Testis (tissue), 3 donors: ENCODE results near the gene TTLL8. TPM values are rescaled to one million over a fixed set of nuclear protein-coding genes. Genes with fewer than 3 reads are reported as not detected.

Experiments
- DNase-seq: peaks from one replicate; pipeline ENCODE4 v3.0.0-alpha.2; 2019
- H3K27ac ChIP-seq, 2 donors: fragments of 200-600 bp; sonication (generic); one replicate each; pipeline ENCODE4 v1.5.1; 2019
- H3K27me3 ChIP-seq: fragments of 200-600 bp; sonication (generic); one replicate; pipeline ENCODE4 v1.5.1; 2019
- H3K36me3 ChIP-seq: fragments of 200-600 bp; sonication (generic); one replicate; pipeline ENCODE4 v1.5.1; 2017; ENCODE audit warnings: low read depth; ENCODE audit errors: missing control alignments
- H3K4me1 ChIP-seq: fragments of 200-600 bp; sonication (generic); one replicate; pipeline ENCODE4 v1.5.1; 2019
- H3K4me3 ChIP-seq, 2 donors: fragments of 200-600 bp; sonication (generic); one replicate each; pipeline ENCODE4 v1.5.1; 2017 to 2019
- H3K9me3 ChIP-seq: fragments of 200-600 bp; sonication (generic); one replicate; pipeline ENCODE4 v1.5.1; 2017
- POLR2A ChIP-seq: fragments of 450-650 bp; IDR thresholded peaks from one replicate; pipeline ENCODE4 v1.6.1; 2017; ENCODE audit warnings: antibody characterized with exemption, mild to moderate bottlenecking, moderate library complexity
- WGBS, 2 donors: methylation state at CpG; one replicate each; pipeline ENCODE4 v1.1.5; 2018; 5-methylcytosine and 5-hydroxymethylcytosine counted together
- intact Hi-C: fragments of 100-400 bp; cut with DNase I; formaldehyde crosslinking; loops from one replicate; pipeline ENCODE4 v1.15.1; 2023; ENCODE audit warnings: low total_unique reads
- polyA plus RNA-seq: library from polyadenylated mRNA; stranded (reverse); fragments of 350-450 nt; fragmentation: Illumina TruSeq; extraction: RNeasy Lipid Tissue Mini Kit (QIAGEN cat#74804); gene quantifications from one replicate; pipeline ENCODE4 v1.2.3, GENCODE V29; 2014; ENCODE audit warnings: low read depth, low replicate concordance; ENCODE audit not compliant: insufficient read depth
- total RNA-seq, 2 donors: library from RNA; depleted of rRNA; stranded (reverse); fragments of >200 nt; gene quantifications; one replicate each; pipeline ENCODE4 v1.2.3, GENCODE V29; 2016
- TF ChIP-seq, protein P1 (sequence below), 3 experiments: fragments of 450-650 bp in 2 of 3; fragments of 200-600 bp in 1 of 3; sonication (generic) in 1 of 3; IDR thresholded peaks; one replicate each; pipeline ENCODE4 v1.5.1; 2016 to 2019; ENCODE audit warnings: antibody characterized with exemption in 3 of 3, mild to moderate bottlenecking in 2 of 3, moderate library complexity in 1 of 3

TTLL8 gene
- total and polyA plus RNA-seq, 3 donors from 2014 or later, result 5.1 to 11.9 (median 11.3) TPM

DNA sequence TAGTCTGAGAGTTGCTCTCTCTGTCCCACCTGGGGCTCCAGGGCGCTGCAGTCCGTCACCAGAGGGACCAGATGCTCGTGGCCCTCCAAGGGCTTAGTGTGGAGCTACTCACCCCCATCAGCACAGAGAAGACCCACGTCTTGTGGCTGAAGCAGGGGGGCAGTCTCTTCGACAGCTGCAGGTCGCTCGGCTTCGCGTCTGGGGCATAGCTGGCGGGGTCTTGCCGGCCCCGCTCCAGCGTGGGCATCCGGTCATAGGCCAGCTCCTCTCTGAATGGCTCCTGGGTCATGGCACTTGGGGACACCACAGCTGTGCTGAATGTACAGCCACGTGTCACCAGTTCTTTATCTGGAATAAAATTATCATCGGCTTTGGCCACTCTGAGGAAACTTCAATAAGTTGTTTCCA is 26.5 kb upstream of the TTLL8 start:
- H3K36me3 ChIP-seq, result no peaks in the 10 kb centered on the region
- DNase-seq, result no peak
- H3K27me3 ChIP-seq, result no peaks in the 10 kb centered on the region
- 74% methylated on average over 15 to 16 of the region's 16 CpGs for WGBS, 2 donors
- no peak overlapping the region for H3K4me3 ChIP-seq
- TF ChIP-seq POLR2A, result no peak
- TF ChIP-seq, protein P1, sequence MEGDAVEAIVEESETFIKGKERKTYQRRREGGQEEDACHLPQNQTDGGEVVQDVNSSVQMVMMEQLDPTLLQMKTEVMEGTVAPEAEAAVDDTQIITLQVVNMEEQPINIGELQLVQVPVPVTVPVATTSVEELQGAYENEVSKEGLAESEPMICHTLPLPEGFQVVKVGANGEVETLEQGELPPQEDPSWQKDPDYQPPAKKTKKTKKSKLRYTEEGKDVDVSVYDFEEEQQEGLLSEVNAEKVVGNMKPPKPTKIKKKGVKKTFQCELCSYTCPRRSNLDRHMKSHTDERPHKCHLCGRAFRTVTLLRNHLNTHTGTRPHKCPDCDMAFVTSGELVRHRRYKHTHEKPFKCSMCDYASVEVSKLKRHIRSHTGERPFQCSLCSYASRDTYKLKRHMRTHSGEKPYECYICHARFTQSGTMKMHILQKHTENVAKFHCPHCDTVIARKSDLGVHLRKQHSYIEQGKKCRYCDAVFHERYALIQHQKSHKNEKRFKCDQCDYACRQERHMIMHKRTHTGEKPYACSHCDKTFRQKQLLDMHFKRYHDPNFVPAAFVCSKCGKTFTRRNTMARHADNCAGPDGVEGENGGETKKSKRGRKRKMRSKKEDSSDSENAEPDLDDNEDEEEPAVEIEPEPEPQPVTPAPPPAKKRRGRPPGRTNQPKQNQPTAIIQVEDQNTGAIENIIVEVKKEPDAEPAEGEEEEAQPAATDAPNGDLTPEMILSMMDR (IDR thresholded peaks at IDR 0.05), result no peak
- H3K27ac ChIP-seq, result no peak overlapping the region
- H3K4me1 ChIP-seq, result no peaks in the 10 kb centered on the region
- intact Hi-C loops, result no loop called here
- H3K9me3 ChIP-seq, result no peaks in the 10 kb centered on the region

DNA sequence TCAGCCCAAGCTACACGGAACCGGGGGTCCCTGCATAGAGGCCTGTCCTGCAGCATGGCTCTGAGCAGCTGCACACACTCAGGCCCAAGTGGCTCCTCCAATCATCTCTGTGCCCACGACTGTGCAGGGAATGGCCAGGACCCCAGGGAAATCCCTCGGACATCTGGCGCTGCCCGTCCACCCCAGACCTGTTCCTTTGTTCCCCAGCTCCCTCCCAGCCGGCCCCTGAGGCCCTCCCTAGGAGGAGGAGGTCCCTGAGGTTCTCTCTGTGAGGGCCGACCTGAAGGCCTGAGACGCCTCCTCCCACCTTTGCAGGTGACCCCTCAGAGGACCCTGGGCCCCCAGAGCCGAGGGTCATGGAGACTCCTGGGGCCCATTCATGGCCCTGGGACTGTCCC is 26.0 kb upstream of the TTLL8 start:
- WGBS, 2 donors, result 55 to 73% methylated on average over 4 to 10 of the region's 10 CpGs
- intact Hi-C loops, result no loop called here
- no peak for DNase-seq
- Histone ChIP-seq H3K9me3 (no peaks in the 10 kb centered on the region), H3K27ac (no peak overlapping the region), H3K36me3 (no peaks in the 10 kb centered on the region), H3K27me3 (no peaks in the 10 kb centered on the region), H3K4me1 (no peaks in the 10 kb centered on the region), H3K4me3 (no peak overlapping the region)
- TF ChIP-seq, protein P1 (IDR thresholded peaks at IDR 0.05), result no peak
- TF ChIP-seq POLR2A, result no peak

DNA sequence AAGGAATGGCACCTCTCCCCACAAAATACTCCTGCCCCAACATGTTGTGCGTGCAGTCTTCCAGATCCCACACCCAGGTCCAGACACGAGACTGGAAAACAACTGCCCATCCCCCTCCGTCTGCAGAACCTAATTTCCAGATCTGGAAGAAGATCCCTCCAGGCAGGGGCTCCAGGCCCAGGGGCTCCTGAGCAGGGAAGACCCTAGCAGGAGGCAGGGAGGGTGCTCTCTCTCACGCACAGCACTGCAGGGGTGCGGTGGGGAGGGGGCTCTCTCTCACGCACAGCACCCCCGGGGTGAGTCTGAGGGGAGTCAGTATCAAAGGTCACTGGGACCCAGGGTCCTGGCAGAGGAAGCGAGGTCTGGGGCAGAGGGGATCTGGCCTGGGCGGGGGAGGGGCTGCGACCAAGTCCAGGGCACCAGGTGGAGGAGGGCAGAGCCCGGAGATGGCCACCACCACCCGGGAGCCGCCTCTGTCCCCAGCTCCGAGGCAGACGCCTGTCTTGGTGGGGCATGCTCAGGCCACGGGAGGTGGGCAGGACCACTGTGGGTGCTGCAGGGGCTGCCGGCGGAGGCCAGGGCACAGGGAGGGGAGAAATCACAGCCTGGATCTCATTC is 25.5 kb upstream of the TTLL8 start:
- intact Hi-C loops, result no loop called here
- no peak for DNase-seq
- WGBS, 2 donors, result 76 to 80% methylated on average over 15 to 18 of the region's 18 CpGs

DNA sequence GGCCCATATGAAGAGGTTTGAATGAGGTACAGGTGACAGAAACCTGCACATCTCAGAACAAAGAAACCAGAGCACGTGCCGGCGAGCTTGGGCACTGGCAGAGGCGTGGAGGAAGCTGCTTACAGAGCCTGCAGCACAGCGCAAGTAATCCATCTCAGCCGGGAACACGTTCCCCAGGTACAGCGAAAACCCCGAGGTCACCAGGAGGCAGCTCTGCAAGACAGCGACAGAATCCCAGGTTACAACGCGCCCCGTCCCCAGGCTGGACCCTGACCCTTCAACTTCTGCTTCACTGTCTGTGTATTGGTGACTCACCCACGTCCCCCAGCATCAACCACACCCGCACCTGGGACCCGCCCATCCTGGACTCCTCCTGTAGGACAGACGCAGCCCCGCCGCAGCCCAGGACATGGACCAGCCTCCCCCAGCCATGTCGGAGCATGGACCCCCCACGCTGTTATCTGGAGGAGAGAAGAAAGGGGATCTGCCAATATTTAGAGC is 24.9 kb upstream of the TTLL8 start:
- H3K4me3 ChIP-seq, result no peak overlapping the region
- no peak for DNase-seq
- TF ChIP-seq POLR2A, result no peak
- TF ChIP-seq, protein P1 (IDR thresholded peaks at IDR 0.05), result no peak
- no peaks in the 10 kb centered on the region for H3K4me1 ChIP-seq
- no peaks in the 10 kb centered on the region for H3K9me3 ChIP-seq
- H3K36me3 ChIP-seq, result no peaks in the 10 kb centered on the region
- H3K27ac ChIP-seq, result no peak overlapping the region
- H3K27me3 ChIP-seq, result no peaks in the 10 kb centered on the region
- 81 to 87% methylated on average over 8 to 21 of the region's 21 CpGs for WGBS, 2 donors
- intact Hi-C loops, result no loop called here

More for the DNA sequence above, 25.5 kb upstream of the TTLL8 start:
- TF ChIP-seq POLR2A, result no peak
- TF ChIP-seq, protein P1 (IDR thresholded peaks at IDR 0.05), result no peak
- Histone ChIP-seq H3K9me3 (no peaks in the 10 kb centered on the region), H3K36me3 (no peaks in the 10 kb centered on the region), H3K4me1 (no peaks in the 10 kb centered on the region), H3K27ac (no peak overlapping the region), H3K27me3 (no peaks in the 10 kb centered on the region), H3K4me3 (no peak overlapping the region)

DNA sequence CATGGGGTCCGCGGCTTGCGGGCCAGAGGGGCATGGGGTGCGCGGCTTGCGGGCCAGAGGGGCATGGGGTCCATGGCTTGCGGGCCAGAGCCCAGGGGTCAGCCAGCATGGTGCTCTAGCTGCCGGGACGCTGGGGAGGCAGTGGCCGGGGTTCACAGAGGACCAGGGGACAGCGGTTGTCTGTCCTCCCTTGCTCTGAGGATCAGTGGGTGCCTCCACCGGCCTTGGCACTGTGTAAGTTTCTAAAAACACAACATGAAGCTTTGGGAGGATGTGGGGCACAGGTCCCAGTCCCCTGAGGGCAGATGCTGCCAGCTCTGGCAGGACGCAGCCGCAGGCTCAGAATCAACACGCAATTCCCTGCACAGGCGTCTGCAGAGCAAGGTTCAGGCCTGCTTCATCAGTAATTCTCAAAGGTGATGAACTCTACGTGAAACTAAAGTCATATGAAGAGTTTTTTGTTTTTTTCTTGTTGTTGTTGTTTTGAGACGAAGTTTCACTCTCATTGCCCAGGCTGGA is 24.2 kb upstream of the TTLL8 start:
- Histone ChIP-seq H3K36me3 (no peaks in the 10 kb centered on the region), H3K27me3 (no peaks in the 10 kb centered on the region), H3K27ac (no peak overlapping the region), H3K4me3 (no peak overlapping the region), H3K9me3 (no peaks in the 10 kb centered on the region), H3K4me1 (no peaks in the 10 kb centered on the region)
- intact Hi-C loops, result no loop called here
- DNase-seq, result no peak
- WGBS, 2 donors, result 87 to 95% methylated on average over 11 to 18 of the region's 18 CpGs
- TF ChIP-seq, protein P1 (IDR thresholded peaks at IDR 0.05), result no peak
- no peak for TF ChIP-seq POLR2A
